ENCODE data around the gene SLC27A5. TPM values are rescaled to one million over a fixed set of nuclear protein-coding genes. Genes with fewer than 3 reads are reported as not detected.

The SLC27A5 gene
- total RNA-seq, 1 donor from 2014 or later, result not detected

DNA sequence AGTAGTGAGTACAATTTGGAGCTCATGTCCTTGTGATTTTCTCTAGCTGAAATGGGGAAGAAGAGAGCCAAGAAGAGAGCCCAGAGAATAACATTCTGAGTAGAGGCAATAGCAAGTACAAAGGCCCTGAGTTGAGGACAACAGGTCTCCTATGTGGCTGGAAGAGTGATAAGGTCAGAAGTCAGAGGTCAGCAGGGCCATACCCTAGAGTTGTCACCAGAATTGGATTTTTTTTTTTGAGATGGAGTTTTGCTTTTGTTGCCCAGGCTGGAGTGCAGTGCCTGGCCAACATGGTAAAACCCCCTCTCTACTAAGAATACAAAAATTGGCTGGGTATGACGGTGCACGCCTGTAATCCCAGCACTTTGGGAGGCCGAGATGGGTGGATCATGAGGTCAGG, 24.1 kb upstream of the SLC27A5 start:
- Histone ChIP-seq H3K27me3 (peaks cover 13% of the 10 kb centered on the region), H3K9me3 (no peaks in the 10 kb centered on the region), H3K4me1 (peaks cover 0 to 7% of the 10 kb centered on the region in 2 donors), H3K36me3 (no peaks in the 10 kb centered on the region), H3K4me3 (no peak overlapping the region), H3K27ac (no peak overlapping the region)
- TF ChIP-seq, protein P1, sequence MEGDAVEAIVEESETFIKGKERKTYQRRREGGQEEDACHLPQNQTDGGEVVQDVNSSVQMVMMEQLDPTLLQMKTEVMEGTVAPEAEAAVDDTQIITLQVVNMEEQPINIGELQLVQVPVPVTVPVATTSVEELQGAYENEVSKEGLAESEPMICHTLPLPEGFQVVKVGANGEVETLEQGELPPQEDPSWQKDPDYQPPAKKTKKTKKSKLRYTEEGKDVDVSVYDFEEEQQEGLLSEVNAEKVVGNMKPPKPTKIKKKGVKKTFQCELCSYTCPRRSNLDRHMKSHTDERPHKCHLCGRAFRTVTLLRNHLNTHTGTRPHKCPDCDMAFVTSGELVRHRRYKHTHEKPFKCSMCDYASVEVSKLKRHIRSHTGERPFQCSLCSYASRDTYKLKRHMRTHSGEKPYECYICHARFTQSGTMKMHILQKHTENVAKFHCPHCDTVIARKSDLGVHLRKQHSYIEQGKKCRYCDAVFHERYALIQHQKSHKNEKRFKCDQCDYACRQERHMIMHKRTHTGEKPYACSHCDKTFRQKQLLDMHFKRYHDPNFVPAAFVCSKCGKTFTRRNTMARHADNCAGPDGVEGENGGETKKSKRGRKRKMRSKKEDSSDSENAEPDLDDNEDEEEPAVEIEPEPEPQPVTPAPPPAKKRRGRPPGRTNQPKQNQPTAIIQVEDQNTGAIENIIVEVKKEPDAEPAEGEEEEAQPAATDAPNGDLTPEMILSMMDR (IDR thresholded peaks at IDR 0.05), result no peak
- DNase-seq (ENCODE audit: low spot score in 2 of 2), result no peak
- intact Hi-C loops (cut with DNase I), result no loop called here

DNA sequence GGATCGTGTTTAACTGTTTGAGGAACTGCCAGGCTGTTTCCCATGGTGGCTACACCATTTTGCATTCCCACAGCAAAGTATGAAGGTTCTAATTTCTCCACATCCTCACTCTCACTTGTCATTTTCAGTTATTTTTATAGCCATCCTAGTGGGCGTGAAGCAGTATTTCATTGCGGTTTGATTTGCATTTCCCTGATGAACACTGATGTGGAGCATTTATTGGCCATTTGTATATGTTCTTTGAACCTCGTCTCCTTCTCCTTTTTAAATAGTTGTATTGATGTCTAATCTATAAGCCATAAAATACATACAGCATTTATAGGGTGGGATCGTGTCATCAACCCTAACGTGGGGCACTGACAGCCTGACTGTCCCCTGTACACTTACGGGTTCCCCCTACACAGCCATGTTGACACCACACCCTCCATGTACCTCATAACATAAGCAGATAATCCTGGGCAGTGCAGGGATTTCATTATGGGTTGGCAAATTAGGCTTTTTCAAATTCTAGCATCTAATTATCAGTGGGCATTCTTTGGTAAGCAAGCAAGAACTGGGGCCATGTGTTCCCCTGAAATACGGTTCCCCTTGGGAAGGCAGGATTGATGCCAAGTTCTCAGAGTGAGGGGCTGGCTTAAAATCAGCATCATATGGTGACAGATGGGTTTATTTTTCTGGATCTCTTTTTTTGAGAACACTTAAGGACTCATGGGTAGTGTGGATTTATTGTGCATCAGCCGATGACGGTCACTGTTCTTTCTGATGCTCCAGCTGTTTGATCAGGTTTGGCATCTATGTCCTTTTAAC, 19.4 kb upstream of the SLC27A5 start:
- no peaks in the 10 kb centered on the region for H3K27me3 ChIP-seq
- TF ChIP-seq, protein P1 (IDR thresholded peaks at IDR 0.05), result no peak
- no peak overlapping the region for H3K4me3 ChIP-seq
- no peaks in the 10 kb centered on the region for H3K9me3 ChIP-seq
- no peak for DNase-seq (ENCODE audit: low spot score in 2 of 2)
- no peak overlapping the region for H3K27ac ChIP-seq
- H3K4me1 ChIP-seq, result no peaks in the 10 kb centered on the region
- intact Hi-C loops (cut with DNase I), result no loop called here
- no peaks in the 10 kb centered on the region for H3K36me3 ChIP-seq

DNA sequence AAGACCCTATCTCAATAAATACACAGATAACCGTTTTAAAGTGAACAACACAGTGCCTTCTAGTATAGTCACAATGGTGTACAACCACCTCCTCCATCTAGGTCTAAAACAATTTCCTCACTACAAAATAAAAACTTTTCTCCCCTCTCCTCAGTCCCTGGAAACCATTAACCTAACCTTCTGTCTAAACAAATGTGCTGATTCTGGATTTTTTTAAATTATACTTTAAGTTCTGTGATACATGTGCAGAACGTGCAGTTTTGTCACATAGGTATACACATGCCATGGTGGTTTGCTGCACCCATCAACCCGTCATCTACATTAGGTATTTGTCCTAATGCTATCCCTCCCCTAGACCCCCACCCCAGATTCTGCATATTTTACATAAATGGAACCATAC, 17.6 kb upstream of the SLC27A5 start:
- intact Hi-C loops (cut with DNase I), result no loop called here
- Histone ChIP-seq H3K9me3 (no peaks in the 10 kb centered on the region), H3K4me3 (no peak overlapping the region), H3K27me3 (no peaks in the 10 kb centered on the region), H3K36me3 (no peaks in the 10 kb centered on the region), H3K4me1 (no peaks in the 10 kb centered on the region), H3K27ac (no peak overlapping the region)
- TF ChIP-seq, protein P1 (IDR thresholded peaks at IDR 0.05), result no peak
- DNase-seq (ENCODE audit: low spot score in 2 of 2), result no peak

DNA sequence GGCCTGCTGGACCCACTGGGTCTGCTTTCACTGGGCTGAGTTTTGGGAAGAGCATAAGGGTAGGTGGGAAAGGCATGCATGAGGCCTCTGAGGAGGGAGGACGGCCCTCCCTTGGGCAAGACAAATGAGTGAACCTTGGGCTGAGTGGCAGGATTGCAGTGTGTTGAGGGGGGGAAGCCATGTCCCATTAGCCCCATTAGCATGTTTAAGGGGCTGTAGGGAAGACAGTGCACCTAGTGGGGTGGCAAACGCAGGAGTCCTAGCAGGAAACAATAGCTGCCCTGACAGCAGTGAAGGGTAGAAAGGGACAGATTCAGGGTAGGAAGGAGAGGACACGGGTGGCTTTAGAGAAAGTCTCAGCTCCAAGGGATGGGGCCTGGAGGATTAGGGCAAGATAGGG, 10.9 kb upstream of the SLC27A5 start:
- no peaks in the 10 kb centered on the region for H3K36me3 ChIP-seq
- TF ChIP-seq, protein P1 (IDR thresholded peaks at IDR 0.05), result no peak
- intact Hi-C loops (cut with DNase I), result no loop called here
- H3K9me3 ChIP-seq, result no peaks in the 10 kb centered on the region
- no peak overlapping the region for H3K4me3 ChIP-seq
- no peak overlapping the region for H3K27ac ChIP-seq
- H3K4me1 ChIP-seq, result peaks cover 15 to 16% of the 10 kb centered on the region in 2 donors
- no peaks in the 10 kb centered on the region for H3K27me3 ChIP-seq
- no peak for DNase-seq (ENCODE audit: low spot score in 2 of 2)

DNA sequence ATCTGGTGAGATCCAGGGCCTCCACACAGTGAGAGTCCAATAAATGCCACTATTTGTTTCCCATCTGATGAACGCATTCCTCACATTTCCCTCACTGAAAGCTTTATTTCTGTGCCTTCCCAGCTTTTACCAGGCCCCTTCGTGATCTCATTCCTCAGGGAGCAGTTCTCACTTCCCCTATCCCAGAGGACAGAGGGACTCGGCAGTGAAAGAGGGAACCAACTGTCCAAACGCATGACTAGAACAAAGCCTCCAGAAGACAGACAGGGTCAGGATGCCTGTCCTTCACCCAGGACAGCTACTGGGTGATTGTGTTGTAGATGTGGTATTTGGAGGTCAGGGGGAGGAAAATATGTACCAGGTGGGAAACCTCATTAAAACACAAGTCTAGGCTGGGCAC, 9.9 kb upstream of the SLC27A5 start:
- Histone ChIP-seq H3K4me3 (no peak overlapping the region), H3K36me3 (peaks cover 8 to 9% of the 10 kb centered on the region in 2 donors), H3K4me1 (peaks cover 20% of the 10 kb centered on the region in 2 donors), H3K9me3 (no peaks in the 10 kb centered on the region), H3K27me3 (no peaks in the 10 kb centered on the region), H3K27ac (no peak overlapping the region)
- no peak for DNase-seq (ENCODE audit: low spot score in 2 of 2)
- intact Hi-C loops (cut with DNase I), result no loop called here
- TF ChIP-seq, protein P1 (IDR thresholded peaks at IDR 0.05), result no peak
